K562 (cell line): ENCODE data around the gene PRODH2. TPM values are rescaled to one million over a fixed set of nuclear protein-coding genes. Genes with fewer than 3 reads are reported as not detected.

ENCODE experiments used
- ATAC-seq: fragments of 200-7000 bp; cut with Tn5 transposase; 3 replicates; pipeline ENCODE4 v1.9.1; 2020; ENCODE audit warnings: moderate library complexity
- BruUV-seq: library from RNA; stranded (reverse); fragments of 400-500 nt; replicated peaks from 2 replicates; lab custom pipeline; 2021; lab: Mats Ljungman, UMichigan
- CTCF ChIA-PET: fragments of 300-600 bp; formaldehyde crosslinking; extraction: SDS; loops from one replicate; lab custom pipeline; 2021; ENCODE audit warnings: low intra/inter-chr PET ratio; lab: Yijun Ruan, JAX
- POLR2A ChIA-PET: fragments of 300-600, 350-650 bp; sonication (Branson Sonifier 250); formaldehyde crosslinking; extraction: SDS; loops from one replicate; lab custom pipeline; 2021; ENCODE audit warnings: antibody characterized with exemption, inconsistent platforms; lab: Yijun Ruan, JAX
- DNase-seq, 4 experiments: peaks; one replicate each; pipeline versions ENCODE4 v3.0.0 to v3.0.0-alpha.2; 2011 to 2018; ENCODE audit warnings: low spot score in 3 of 4, mixed read lengths in 3 of 4; ENCODE audit errors: extremely low read depth in 1 of 4
- FAIRE-seq: peaks from 2 replicates; lab custom pipeline; 2011; peaks lifted over from hg19 to GRCh38; lab: Jason Lieb, UNC
- H2AFZ ChIP-seq: 2 replicates; pipeline ENCODE4 v1.6.0; 2011; ENCODE audit warnings: low read depth, low read length, control low read depth, inconsistent platforms
- H3K27ac ChIP-seq: fragments of 200-600 bp; 3 replicates; pipeline ENCODE4 v1.8.0; 2011; ENCODE audit warnings: low read depth, mild to moderate bottlenecking, control low read depth, inconsistent platforms, low read length, moderate library complexity, mixed read lengths; ENCODE audit errors: extremely low read depth
- H3K27me3 ChIP-seq, 2 experiments: fragments of 300-600 bp in 1 of 2; 2 replicates in 1 of 2; 3 replicates in 1 of 2; pipeline versions ENCODE4 v1.6.0 to v1.8.0; 2011; ENCODE audit warnings: inconsistent platforms in 2 of 2, low read length in 2 of 2, mild to moderate bottlenecking in 1 of 2, mixed read lengths in 1 of 2, moderate library complexity in 1 of 2; ENCODE audit not compliant: control insufficient read depth in 2 of 2, insufficient read depth in 2 of 2
- H3K36me3 ChIP-seq: fragments of 300-600 bp; 3 replicates; pipeline ENCODE4 v1.8.0; 2011; ENCODE audit warnings: mild to moderate bottlenecking, low read length, inconsistent platforms; ENCODE audit not compliant: control insufficient read depth, insufficient read depth
- H3K4me1 ChIP-seq, 2 experiments: fragments of 200-600 bp in 1 of 2; replicated peaks in 1 of 2; 2 replicates in 1 of 2; 3 replicates in 1 of 2; pipeline versions ENCODE4 v1.5.1 to v1.8.0; 2011; ENCODE audit warnings: inconsistent platforms in 2 of 2, low read length in 2 of 2, mild to moderate bottlenecking in 1 of 2, mixed read lengths in 1 of 2, moderate library complexity in 1 of 2; ENCODE audit not compliant: control insufficient read depth in 2 of 2, insufficient read depth in 2 of 2
- H3K4me2 ChIP-seq: 2 replicates; pipeline ENCODE4 v1.6.1; 2011; ENCODE audit warnings: low read length, control low read depth, inconsistent platforms, mixed read lengths; ENCODE audit not compliant: insufficient read depth
- H3K4me3 ChIP-seq: fragments of 200-600 bp; sonication (generic), shearing (Covaris generic); 2 replicates; pipeline ENCODE4 v1.5.1; 2016; ENCODE audit warnings: control low read depth, inconsistent platforms
- H3K79me2 ChIP-seq: fragments of 200-600 bp; 3 replicates; pipeline ENCODE4 v1.8.0; 2011; ENCODE audit warnings: low read length, inconsistent platforms; ENCODE audit not compliant: control insufficient read depth, insufficient read depth
- H3K9ac ChIP-seq, 2 experiments: 2 replicates each; pipeline versions ENCODE4 v1.6.0 to v1.6.1; 2011; ENCODE audit warnings: low read depth in 2 of 2, low read length in 2 of 2, control low read depth in 1 of 2, inconsistent platforms in 1 of 2, mild to moderate bottlenecking in 1 of 2, mixed read lengths in 1 of 2; ENCODE audit not compliant: insufficient read depth in 1 of 2
- H3K9me1 ChIP-seq: one replicate; pipeline ENCODE4 v1.6.0; 2011; ENCODE audit warnings: inconsistent platforms, mild to moderate bottlenecking, low read length, moderate library complexity; ENCODE audit not compliant: control insufficient read depth, insufficient read depth
- H3K9me3 ChIP-seq: replicated peaks from 2 replicates; pipeline ENCODE4 v1.5.1; 2011; ENCODE audit warnings: low read depth, low read length, inconsistent platforms; ENCODE audit not compliant: control insufficient read depth, insufficient read depth
- H4K20me1 ChIP-seq: replicated peaks from 2 replicates; pipeline ENCODE4 v1.6.1; 2011; ENCODE audit warnings: low read length, inconsistent platforms, mixed read lengths; ENCODE audit not compliant: control insufficient read depth, insufficient read depth
- ADNP ChIP-seq: fragments of 200-800 bp; sonication (Bioruptor generic); IDR thresholded peaks from 2 replicates; pipeline ENCODE4 v1.6.1; 2016; ENCODE audit warnings: missing genetic modification characterization, missing compliant biosample characterization
- CTBP1 ChIP-seq: fragments of 450-650 bp; IDR thresholded peaks from 2 replicates; pipeline ENCODE4 v1.6.1; 2016; ENCODE audit warnings: borderline replicate concordance
- KLF10 ChIP-seq: fragments of 250-450 bp; sonication (Bioruptor Pico); IDR thresholded peaks from 2 replicates; pipeline ENCODE4 v1.6.1; 2021; ENCODE audit warnings: matching md5 sums
- PCBP2 ChIP-seq: fragments of 200-400 bp; formaldehyde crosslinking; IDR thresholded peaks from 2 replicates; pipeline ENCODE4 v1.6.1; 2018; ENCODE audit warnings: low read length, low read depth, mild to moderate bottlenecking, moderate library complexity; ENCODE audit not compliant: poor library complexity, severe bottlenecking
- POLR3A ChIP-seq: IDR thresholded peaks from 2 replicates; pipeline ENCODE4 v1.6.1; 2011; ENCODE audit warnings: borderline replicate concordance, mild to moderate bottlenecking, moderate library complexity; ENCODE audit not compliant: insufficient read length, insufficient read depth; ENCODE audit errors: extremely low read depth
- PREB ChIP-seq: sonication (generic); formaldehyde crosslinking; IDR thresholded peaks from 2 replicates; pipeline ENCODE4 v1.8.1; 2023; ENCODE audit warnings: mild to moderate bottlenecking, missing genetic modification reagents
- RBM22 ChIP-seq: fragments of 200-400 bp; formaldehyde crosslinking; IDR thresholded peaks from 2 replicates; pipeline ENCODE4 v1.6.1; 2018; ENCODE audit warnings: low read length, low read depth; ENCODE audit not compliant: poor library complexity, severe bottlenecking
- SAFB2 ChIP-seq: fragments of 200-400 bp; formaldehyde crosslinking; IDR thresholded peaks from 2 replicates; pipeline ENCODE4 v1.6.1; 2018; ENCODE audit warnings: borderline replicate concordance, low read length, low read depth, moderate library complexity; ENCODE audit not compliant: severe bottlenecking
- TEAD4 ChIP-seq, 2 experiments: sonication (generic) in 1 of 2; formaldehyde crosslinking in 1 of 2; IDR thresholded peaks; 2 replicates each; pipeline versions ENCODE4 v1.6.1 to v1.8.0; 2012 to 2022; ENCODE audit warnings: borderline replicate concordance in 1 of 2, inconsistent platforms in 1 of 2, low read length in 1 of 2, mild to moderate bottlenecking in 1 of 2, missing genetic modification reagents in 1 of 2
- ZNF75A ChIP-seq: fragments of 450-650 bp; formaldehyde crosslinking; IDR thresholded peaks from 2 replicates; pipeline ENCODE4 v1.4.0; 2020; ENCODE audit warnings: mild to moderate bottlenecking
- WGBS: fragments of 100-300 bp; shearing (Covaris generic); methylation state at CpG from one replicate; pipeline ENCODE4 v1.1.6; 2016; ENCODE audit warnings: low coverage, mixed read lengths; ENCODE audit not compliant: insufficient coverage; ENCODE audit errors: missing lambda C conversion rate; 5-methylcytosine and 5-hydroxymethylcytosine counted together
- in situ Hi-C: fragments of 300-500 bp; cut with MboI; formaldehyde crosslinking; loops from 4 replicates; pipeline ENCODE4 v1.15.0; 2018; ENCODE audit warnings: inconsistent platforms, mixed read lengths
- intact Hi-C: fragments of 100-400 bp; cut with micrococcal nuclease; formaldehyde crosslinking; loops from 2 replicates; pipeline ENCODE4 v1.14.2; 2022
- polyA plus RNA-seq, 8 experiments: library from polyadenylated mRNA; depleted of rRNA in 4 of 8; stranded (reverse) in 5 of 8; unstranded in 3 of 8; fragments of >200 nt; fragmentation: Nextera tagmentation in 2 of 8; fragmentation: Illumina TruSeq in 1 of 8; extraction: Ambion mirVana in 2 of 8; extraction: Trizol in 1 of 8; gene quantifications; 2 replicates each; pipeline versions ENCODE4 v1.2.1 to v1.2.3, GENCODE V29; 2011 to 2014; ENCODE audit warnings: inconsistent platforms in 1 of 8, missing spikeins in 1 of 8
- total RNA-seq, 7 experiments: library from RNA; depleted of rRNA in 6 of 7; stranded (reverse); fragments of >200 nt in 6 of 7; fragmentation: Illumina TruSeq in 2 of 7; extraction: Trizol in 2 of 7; gene quantifications; 2 replicates each; pipeline versions ENCODE4 v1.2.1 to v1.2.3, GENCODE V29; 2011 to 2021; ENCODE audit warnings: low replicate concordance in 1 of 7
- TF ChIP-seq, protein P1 (sequence below): fragments of 450-650 bp; IDR thresholded peaks from 2 replicates; pipeline ENCODE4 v1.6.1; 2014; ENCODE audit warnings: low read depth, mild to moderate bottlenecking, moderate library complexity, borderline replicate concordance
- TF ChIP-seq, protein P2 (sequence below): fragments of 450-650 bp; formaldehyde crosslinking; IDR thresholded peaks from 2 replicates; pipeline ENCODE4 v1.4.0; 2020; ENCODE audit warnings: mild to moderate bottlenecking, moderate library complexity

PRODH2 gene
- total and polyA plus RNA-seq, 9 of the 15 experiments (the other 6 are each of a cell fraction or from before 2014, with no cell fraction given) = not detected

GRCh38 chr19:35781650-35782049, 31.0 kb downstream of the PRODH2 start:
- BruUV-seq = no TSS peak
- peak overlapping the region in 1 of 2 experiments; percentile 31; a peak in 1 of 4 replicates for H3K9ac ChIP-seq
- no peak overlapping the region for H3K27ac ChIP-seq
- no peaks in the 10 kb centered on the region for H3K27me3 ChIP-seq
- DNase-seq = no peak
- peaks cover 24% of the 10 kb centered on the region; the same call in 2 of the 3 replicates for H3K36me3 ChIP-seq
- CTCF ChIA-PET = no interaction called here
- TF ChIP-seq RBM22 (no peak), TEAD4 (IDR thresholded peaks at IDR 0.05; ENCODE audit: low read length) (no peak), TEAD4 (CRISPR knock-in tag; IDR thresholded peaks at IDR 0.05; ENCODE audit: borderline replicate concordance) (no peak), ADNP (tag) (no peak), ZNF75A (CRISPR knock-in tag) (no peak), PCBP2 (no peak), POLR3A (no peak), CTBP1 (no peak), SAFB2 (no peak), KLF10 (CRISPR knock-in tag) (no peak), PREB (CRISPR knock-in tag) (no peak)
- TF ChIP-seq, protein P1, sequence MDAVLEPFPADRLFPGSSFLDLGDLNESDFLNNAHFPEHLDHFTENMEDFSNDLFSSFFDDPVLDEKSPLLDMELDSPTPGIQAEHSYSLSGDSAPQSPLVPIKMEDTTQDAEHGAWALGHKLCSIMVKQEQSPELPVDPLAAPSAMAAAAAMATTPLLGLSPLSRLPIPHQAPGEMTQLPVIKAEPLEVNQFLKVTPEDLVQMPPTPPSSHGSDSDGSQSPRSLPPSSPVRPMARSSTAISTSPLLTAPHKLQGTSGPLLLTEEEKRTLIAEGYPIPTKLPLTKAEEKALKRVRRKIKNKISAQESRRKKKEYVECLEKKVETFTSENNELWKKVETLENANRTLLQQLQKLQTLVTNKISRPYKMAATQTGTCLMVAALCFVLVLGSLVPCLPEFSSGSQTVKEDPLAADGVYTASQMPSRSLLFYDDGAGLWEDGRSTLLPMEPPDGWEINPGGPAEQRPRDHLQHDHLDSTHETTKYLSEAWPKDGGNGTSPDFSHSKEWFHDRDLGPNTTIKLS = no peak
- TF ChIP-seq, protein P2, sequence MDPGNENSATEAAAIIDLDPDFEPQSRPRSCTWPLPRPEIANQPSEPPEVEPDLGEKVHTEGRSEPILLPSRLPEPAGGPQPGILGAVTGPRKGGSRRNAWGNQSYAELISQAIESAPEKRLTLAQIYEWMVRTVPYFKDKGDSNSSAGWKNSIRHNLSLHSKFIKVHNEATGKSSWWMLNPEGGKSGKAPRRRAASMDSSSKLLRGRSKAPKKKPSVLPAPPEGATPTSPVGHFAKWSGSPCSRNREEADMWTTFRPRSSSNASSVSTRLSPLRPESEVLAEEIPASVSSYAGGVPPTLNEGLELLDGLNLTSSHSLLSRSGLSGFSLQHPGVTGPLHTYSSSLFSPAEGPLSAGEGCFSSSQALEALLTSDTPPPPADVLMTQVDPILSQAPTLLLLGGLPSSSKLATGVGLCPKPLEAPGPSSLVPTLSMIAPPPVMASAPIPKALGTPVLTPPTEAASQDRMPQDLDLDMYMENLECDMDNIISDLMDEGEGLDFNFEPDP (CRISPR knock-in tag) = no peak
- no peaks in the 10 kb centered on the region for H3K9me3 ChIP-seq
- POLR2A ChIA-PET = no interaction called here
- no peaks in the 10 kb centered on the region for H3K79me2 ChIP-seq
- no peak overlapping the region for H2AFZ ChIP-seq
- H3K4me2 ChIP-seq = no peak overlapping the region
- ATAC-seq = peak; percentile 30; the same call in 1 of the 3 replicates
- no peaks in the 10 kb centered on the region for H3K9me1 ChIP-seq
- H3K4me1 ChIP-seq = peaks cover 0 to 35% of the 10 kb centered on the region in 2 experiments; a peak in 3 of 5 replicates
- WGBS = 61% methylated on average over 7 of the region's 9 CpGs
- in situ Hi-C loops = no loop called here
- no peak for FAIRE-seq
- no peaks in the 10 kb centered on the region for H4K20me1 ChIP-seq
- no peak overlapping the region for H3K4me3 ChIP-seq
- intact Hi-C loops = no loop called here
